GM21390 (cell line): ENCODE data around the gene RRH.

Source experiments
- ATAC-seq: cut with Tn5 transposase; IDR thresholded peaks from one replicate; pipeline ENCODE4 v1.9.1; 2021; ENCODE audit not compliant: unreplicated experiment

The RRH gene

GRCh38 chr4:109879636-109880314, 52.0 kb downstream of the RRH start:
- no peak for ATAC-seq

GRCh38 chr4:109886303-109886702, 58.5 kb downstream of the RRH start:
- ATAC-seq = no peak

- no peak for ATAC-seq
Measured at GRCh38 chr4:109887071-109887470, 59.3 kb downstream of the RRH start.

- no peak for ATAC-seq
Measured at GRCh38 chr4:109890076-109890475, 62.3 kb downstream of the RRH start.
